HG03060 (cell line): ENCODE measurements around the gene R3HDM1.
"Not testable (repeated sequence)": the region's sequence is repeated elsewhere in the genome, so short reads cannot be mapped to it uniquely, and the experiment has no call there.

Experiments
- ATAC-seq: cut with Tn5 transposase; IDR thresholded peaks from one replicate; pipeline ENCODE4 v1.9.1; 2021; ENCODE audit warnings: low read depth, moderate number of reproducible peaks; ENCODE audit not compliant: unreplicated experiment

R3HDM1 gene

GRCh38 chr2:135531231-135532197 is at the start of gene R3HDM1:
Gene R3HDM1 (plus strand): TSS chr2:135531484. CDS start chr2:135604846, 73,362 bp downstream.
- ATAC-seq = peak; percentile 74

- no peak for ATAC-seq
Measured at GRCh38 chr2:135485441-135485840, 45.8 kb upstream of the R3HDM1 start.

GRCh38 chr2:135490376-135490775 is 40.9 kb upstream of the R3HDM1 start:
- ATAC-seq = no peak

GRCh38 chr2:135494503-135494902 is 36.8 kb upstream of the R3HDM1 start:
- no peak for ATAC-seq

GRCh38 chr2:135494917-135495316 is 36.4 kb upstream of the R3HDM1 start:
- no peak for ATAC-seq

- not testable (repeated sequence) for ATAC-seq
Measured at GRCh38 chr2:135498588-135498987, 32.7 kb upstream of the R3HDM1 start.

- no peak for ATAC-seq
Measured at GRCh38 chr2:135504811-135505210, 26.5 kb upstream of the R3HDM1 start.

- ATAC-seq = no peak
Measured at GRCh38 chr2:135510577-135510976, 20.7 kb upstream of the R3HDM1 start.

GRCh38 chr2:135512099-135512498 is 19.2 kb upstream of the R3HDM1 start:
- ATAC-seq = no peak

GRCh38 chr2:135525786-135526185 is 5.5 kb upstream of the R3HDM1 start:
- no peak for ATAC-seq

GRCh38 chr2:135528006-135528405 is 3.3 kb upstream of the R3HDM1 start:
- ATAC-seq = no peak

- peak; percentile 53 for ATAC-seq
Measured at GRCh38 chr2:135530313-135531230, 712 bp upstream of the R3HDM1 start, which contains the start of gene ZRANB3. Gene ZRANB3 (minus strand): TSS chr2:135531218.

- ATAC-seq = no peak
Measured at GRCh38 chr2:135532581-135532980, 1.3 kb downstream of the R3HDM1 start.

GRCh38 chr2:135533545-135533944 is 2.3 kb downstream of the R3HDM1 start:
- ATAC-seq = not testable (repeated sequence)

- ATAC-seq = no peak
Measured at GRCh38 chr2:135546436-135546835, 15.2 kb downstream of the R3HDM1 start.

GRCh38 chr2:135547311-135547710 is 16.0 kb downstream of the R3HDM1 start:
- no peak for ATAC-seq

GRCh38 chr2:135551356-135551755 is 20.1 kb downstream of the R3HDM1 start:
- no peak for ATAC-seq

GRCh38 chr2:135552887-135553286 is 21.6 kb downstream of the R3HDM1 start:
- no peak for ATAC-seq

GRCh38 chr2:135555311-135555710 is 24.0 kb downstream of the R3HDM1 start:
- ATAC-seq = no peak

- ATAC-seq = no peak
Measured at GRCh38 chr2:135557530-135557929, 26.2 kb downstream of the R3HDM1 start.

GRCh38 chr2:135561925-135562324 is 30.6 kb downstream of the R3HDM1 start:
- no peak for ATAC-seq
